Ascending aorta (tissue), 2 donors: ENCODE measurements around the gene PIKFYVE. TPM values are rescaled to one million over a fixed set of nuclear protein-coding genes. Genes with fewer than 3 reads are reported as not detected.

ENCODE experiments used
- DNase-seq, 2 donors: peaks; one replicate each; pipeline ENCODE4 v3.0.0-alpha.2; 2019; ENCODE audit warnings: low spot score in 2 of 2
- H3K27ac ChIP-seq, 2 donors: fragments of 200-600 bp; sonication (generic); one replicate each; pipeline ENCODE4 v1.5.1; 2016 to 2017; ENCODE audit warnings: mild to moderate bottlenecking in 1 of 2
- H3K27me3 ChIP-seq: fragments of 200-600 bp; sonication (generic); one replicate; pipeline ENCODE4 v1.5.1; 2017
- H3K36me3 ChIP-seq, 2 donors: fragments of 200-600 bp; sonication (generic); one replicate each; pipeline ENCODE4 v1.5.1; 2016
- H3K4me1 ChIP-seq, 2 donors: fragments of 200-600 bp; sonication (generic); one replicate each; pipeline ENCODE4 v1.5.1; 2016 to 2017; ENCODE audit warnings: mild to moderate bottlenecking in 1 of 2
- H3K4me3 ChIP-seq, 2 donors: fragments of 200-600 bp; sonication (generic); one replicate each; pipeline ENCODE4 v1.5.1; 2016 to 2017; ENCODE audit warnings: mild to moderate bottlenecking in 1 of 2
- H3K9me3 ChIP-seq, 2 donors: fragments of 200-600 bp; sonication (generic); one replicate each; pipeline ENCODE4 v1.5.1; 2016
- intact Hi-C: fragments of 100-400 bp; cut with DNase I; formaldehyde crosslinking; loops from one replicate; pipeline ENCODE4 v1.15.1; 2023
- total RNA-seq: library from RNA; depleted of rRNA; stranded (reverse); fragments of >200 nt; gene quantifications from one replicate; pipeline ENCODE4 v1.1.0, GENCODE V29; 2016
- TF ChIP-seq, protein P1 (sequence below), 3 experiments: fragments of 200-600 bp in 2 of 3; fragments of 450-650 bp in 1 of 3; sonication (generic) in 2 of 3; IDR thresholded peaks; one replicate each; pipeline ENCODE4 v1.5.1; 2016 to 2019; ENCODE audit warnings: antibody characterized with exemption in 3 of 3, mild to moderate bottlenecking in 1 of 3, moderate library complexity in 1 of 3

The PIKFYVE gene
- total RNA-seq, 1 donor from 2014 or later, result 12.0 TPM

DNA sequence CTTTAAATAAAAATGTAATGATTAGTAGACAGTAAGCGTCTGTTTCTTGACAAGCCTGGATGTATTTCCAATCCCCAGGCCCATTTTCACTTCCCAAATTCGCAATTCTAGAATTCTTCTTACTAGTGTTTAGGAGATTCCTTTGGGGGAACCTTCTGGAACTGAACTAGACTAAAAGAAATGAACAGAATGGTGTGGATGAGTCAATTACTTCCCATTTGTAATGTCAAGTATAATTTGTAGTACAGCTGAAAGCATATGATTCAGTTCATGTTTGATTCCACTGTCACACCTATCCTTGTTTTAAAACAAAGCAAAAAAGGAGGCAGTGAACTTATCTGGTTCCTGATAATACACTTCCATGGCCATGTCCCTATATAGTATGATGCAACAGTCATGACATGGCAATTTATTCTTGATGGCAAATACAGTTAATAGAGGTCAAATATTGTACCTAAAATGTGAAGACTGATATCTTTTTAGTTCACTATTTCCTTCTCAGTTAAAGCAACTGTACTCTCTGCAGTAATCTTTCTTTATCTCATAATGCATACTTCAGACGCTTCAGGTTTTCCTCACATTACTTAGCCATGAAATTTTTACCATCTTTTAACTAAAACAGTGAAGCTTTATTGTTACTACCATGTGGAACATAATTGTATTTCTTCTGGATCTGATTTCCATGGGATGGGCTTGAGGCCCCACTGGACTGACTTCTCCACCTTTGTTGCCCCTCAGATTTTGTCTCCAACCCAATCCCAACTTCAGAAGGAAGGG lies 13.2 kb upstream of the PIKFYVE start:
- Histone ChIP-seq H3K4me3 (peak overlapping the region; percentile 73), H3K9me3 (no peaks in the 10 kb centered on the region), H3K4me1 (peaks cover 0 to 21% of the 10 kb centered on the region in 2 donors), H3K27ac (peak overlapping the region in 1 of 2 donors; percentile 54), H3K36me3 (peaks cover 3 to 21% of the 10 kb centered on the region in 2 donors), H3K27me3 (no peaks in the 10 kb centered on the region)
- DNase-seq, result no peak
- intact Hi-C loops, result loop anchor here (5.0 kb wide), 4 partner anchors 59 to 1491 kb away; partner anchors contain the start of genes CCNYL1 and FZD5
- TF ChIP-seq, protein P1, sequence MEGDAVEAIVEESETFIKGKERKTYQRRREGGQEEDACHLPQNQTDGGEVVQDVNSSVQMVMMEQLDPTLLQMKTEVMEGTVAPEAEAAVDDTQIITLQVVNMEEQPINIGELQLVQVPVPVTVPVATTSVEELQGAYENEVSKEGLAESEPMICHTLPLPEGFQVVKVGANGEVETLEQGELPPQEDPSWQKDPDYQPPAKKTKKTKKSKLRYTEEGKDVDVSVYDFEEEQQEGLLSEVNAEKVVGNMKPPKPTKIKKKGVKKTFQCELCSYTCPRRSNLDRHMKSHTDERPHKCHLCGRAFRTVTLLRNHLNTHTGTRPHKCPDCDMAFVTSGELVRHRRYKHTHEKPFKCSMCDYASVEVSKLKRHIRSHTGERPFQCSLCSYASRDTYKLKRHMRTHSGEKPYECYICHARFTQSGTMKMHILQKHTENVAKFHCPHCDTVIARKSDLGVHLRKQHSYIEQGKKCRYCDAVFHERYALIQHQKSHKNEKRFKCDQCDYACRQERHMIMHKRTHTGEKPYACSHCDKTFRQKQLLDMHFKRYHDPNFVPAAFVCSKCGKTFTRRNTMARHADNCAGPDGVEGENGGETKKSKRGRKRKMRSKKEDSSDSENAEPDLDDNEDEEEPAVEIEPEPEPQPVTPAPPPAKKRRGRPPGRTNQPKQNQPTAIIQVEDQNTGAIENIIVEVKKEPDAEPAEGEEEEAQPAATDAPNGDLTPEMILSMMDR (IDR thresholded peaks at IDR 0.05), result no peak

DNA sequence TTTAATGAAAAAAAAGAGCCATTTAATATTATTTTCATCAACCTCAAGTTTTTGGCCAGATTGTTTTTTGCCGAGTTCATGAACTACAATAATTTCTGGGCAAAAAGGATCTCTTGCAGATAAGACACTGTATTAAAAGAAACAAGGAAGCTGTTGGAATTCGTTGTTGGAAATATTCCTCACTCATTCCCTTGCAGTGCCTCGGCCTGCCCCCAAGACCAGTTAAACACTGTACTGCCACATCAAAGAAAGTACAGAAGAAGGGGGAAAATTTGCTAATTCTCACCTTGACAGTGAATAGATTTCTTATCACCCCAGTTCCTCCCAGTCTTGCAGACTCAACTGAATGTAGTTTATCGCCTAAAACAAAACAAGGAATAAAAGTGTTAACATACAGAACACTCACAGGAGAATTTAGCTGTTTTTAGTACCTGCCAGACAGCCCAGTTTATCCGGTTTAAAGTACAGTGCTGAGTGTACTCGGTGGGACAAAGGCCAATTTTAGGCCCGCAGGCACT lies 12.4 kb upstream of the PIKFYVE start:
- Histone ChIP-seq H3K4me1 (peaks cover 0 to 21% of the 10 kb centered on the region in 2 donors), H3K4me3 (peak overlapping the region; percentile 73), H3K27me3 (no peaks in the 10 kb centered on the region), H3K36me3 (peaks cover 0 to 14% of the 10 kb centered on the region in 2 donors), H3K27ac (peak overlapping the region; percentile 54 to 62), H3K9me3 (no peaks in the 10 kb centered on the region)
- TF ChIP-seq, protein P1 (IDR thresholded peaks at IDR 0.05), result no peak
- intact Hi-C loops, result loop anchor here (5.0 kb wide), 4 partner anchors 59 to 1491 kb away; partner anchors contain the start of genes CCNYL1 and FZD5
- no peak for DNase-seq

DNA sequence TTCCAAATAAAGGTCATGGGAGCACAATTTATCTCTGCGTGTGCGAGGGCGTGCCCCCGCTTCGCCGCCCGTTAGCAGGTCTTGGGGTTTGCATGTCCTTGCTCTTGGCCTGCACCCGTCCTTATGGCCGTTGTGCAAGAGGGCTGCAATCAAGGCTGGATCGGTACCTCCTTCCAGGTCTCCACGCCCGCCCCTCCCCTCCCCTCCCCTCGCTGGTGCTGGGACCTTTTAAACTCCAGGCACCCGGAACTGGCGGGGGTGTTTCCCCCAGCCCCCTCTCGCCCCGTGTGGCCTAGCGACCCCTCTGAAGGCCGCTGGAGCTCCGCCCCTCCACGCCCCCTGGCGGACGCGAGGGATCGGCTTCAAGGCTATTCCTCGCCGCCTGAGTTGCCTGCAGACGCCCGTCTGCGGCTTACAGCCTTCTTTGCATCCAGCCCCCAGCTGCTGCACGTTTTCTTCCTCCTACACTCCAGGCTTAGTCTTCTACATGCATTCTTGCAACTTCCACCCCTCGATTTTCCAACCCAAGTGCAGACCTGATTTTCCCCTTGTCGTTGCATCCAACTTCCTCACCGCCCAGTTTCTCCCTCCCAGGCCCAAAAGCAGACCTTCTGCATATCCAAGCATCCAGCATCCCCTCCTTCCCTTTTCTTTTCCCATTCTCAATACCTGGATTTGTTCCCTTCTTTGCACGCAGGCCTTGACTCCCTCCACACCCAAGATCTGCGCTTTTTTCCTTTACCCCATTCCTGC lies 11.8 kb upstream of the PIKFYVE start:
- Histone ChIP-seq H3K4me1 (peaks cover 0 to 21% of the 10 kb centered on the region in 2 donors), H3K36me3 (peaks cover 0 to 10% of the 10 kb centered on the region in 2 donors), H3K27ac (peak overlapping the region; percentile 54 to 62), H3K4me3 (peak overlapping the region; percentile 73), H3K9me3 (no peaks in the 10 kb centered on the region), H3K27me3 (no peaks in the 10 kb centered on the region)
- intact Hi-C loops, result loop anchor here (5.0 kb wide), 4 partner anchors 58 to 1492 kb away; partner anchors contain the start of genes CCNYL1 and FZD5
- peak in 1 of 2 donors; percentile 89 for DNase-seq
- TF ChIP-seq, protein P1 (IDR thresholded peaks at IDR 0.05), result peak; percentile 59 to 89 (median 85)

DNA sequence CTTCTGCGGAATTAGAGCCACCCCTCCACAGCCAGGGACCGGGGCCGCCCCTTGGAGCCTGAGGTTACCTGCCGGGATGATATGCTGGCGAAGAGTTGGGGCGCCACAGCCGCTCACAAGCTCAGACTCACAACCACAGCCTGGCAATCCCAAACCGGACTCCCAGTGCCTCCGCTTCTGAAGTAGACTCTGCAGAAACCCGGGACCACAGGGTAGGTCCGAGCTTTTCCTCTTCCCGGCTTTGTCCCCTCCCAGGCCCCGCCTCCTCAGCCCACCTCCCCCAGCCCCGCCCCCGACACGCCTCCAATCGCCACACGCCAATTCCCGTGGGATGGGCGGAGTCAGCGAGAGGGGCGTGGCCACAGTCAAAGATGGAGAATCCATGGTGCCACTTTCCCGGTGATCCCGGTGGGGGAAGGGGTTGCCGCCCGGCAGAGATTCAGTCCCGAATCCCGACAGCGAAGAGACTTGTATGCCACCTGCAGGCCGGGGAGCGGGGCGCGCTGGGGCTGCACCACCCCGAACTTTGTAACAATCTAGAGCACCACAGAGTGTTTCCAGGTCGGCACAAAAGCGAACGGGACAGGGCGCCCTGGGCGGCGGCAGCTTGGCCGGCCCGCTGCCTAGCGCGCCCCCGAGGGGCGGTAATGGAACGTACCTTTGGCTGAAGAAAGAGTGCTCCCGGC lies 11.0 kb upstream of the PIKFYVE start, which contains the start of gene IDH1:
Gene IDH1 (minus strand): TSS at position 201 of the 686 bp plus-strand sequence. CDS start 3,520 bp downstream, outside the sequence.
- peak; percentile 91 to 98 for DNase-seq
- TF ChIP-seq, protein P1 (IDR thresholded peaks at IDR 0.05), result peak in 2 of 3 experiments; percentile 35 to 47
- intact Hi-C loops, result loop anchor here (1.0 to 5.0 kb wide), 6 partner anchors 10 to 1493 kb away; partner anchors contain the start of genes CCNYL1 and FZD5
- H3K27me3 ChIP-seq, result no peaks in the 10 kb centered on the region
- H3K9me3 ChIP-seq, result no peaks in the 10 kb centered on the region
- H3K4me3 ChIP-seq, result peak within 1 kb of the TSS; percentile 73
- H3K4me1 ChIP-seq, result peaks cover 0 to 21% of the 10 kb centered on the region in 2 donors
- H3K27ac ChIP-seq, result peak within 1 kb of the TSS; percentile 54 to 62
- peaks cover 0 to 6% of the 10 kb centered on the region in 2 donors for H3K36me3 ChIP-seq
